Activated CD4-positive, alpha-beta T cell treated with anti-CD3 and anti-CD28 coated beads for 1 hour (primary cell): Measurements from ENCODE around the gene NDRG2.
"Not testable (repeated sequence)": the region's sequence is repeated elsewhere in the genome, so short reads cannot be mapped to it uniquely, and the experiment has no call there.

Experiments used
- DNase-seq: peaks from one replicate; pipeline ENCODE4 v3.0.0-alpha.2; 2020

Gene NDRG2

GRCh38 chr14:21003788-21004346, 21.0 kb downstream of the NDRG2 start:
- no peak for DNase-seq

GRCh38 chr14:21001218-21001617, 23.6 kb downstream of the NDRG2 start:
- DNase-seq: no peak

GRCh38 chr14:20999591-20999990, 25.3 kb downstream of the NDRG2 start:
- DNase-seq: no peak

- no peak for DNase-seq
Measured at GRCh38 chr14:20998674-20999366, 26.0 kb downstream of the NDRG2 start, which contains the start of gene SLC39A2. TSS of gene SLC39A2 (plus strand) at chr14:20999293. CDS start at chr14:20999447, 154 bp downstream.

GRCh38 chr14:20998139-20998538, 26.7 kb downstream of the NDRG2 start:
- DNase-seq: no peak

GRCh38 chr14:20997564-20997963, 27.3 kb downstream of the NDRG2 start:
- DNase-seq: no peak

- DNase-seq: no peak
Measured at GRCh38 chr14:20997115-20997514, 27.7 kb downstream of the NDRG2 start.

GRCh38 chr14:20996521-20996920, 28.3 kb downstream of the NDRG2 start:
- no peak for DNase-seq

- DNase-seq: peak; percentile 71
Measured at GRCh38 chr14:20989787-20990600, 34.9 kb downstream of the NDRG2 start, which contains the start of gene METTL17. TSS of gene METTL17 (plus strand) at chr14:20989980. CDS start at chr14:20990003, 23 bp downstream.

- no peak for DNase-seq
Measured at GRCh38 chr14:20989471-20989786, 35.4 kb downstream of the NDRG2 start.

- DNase-seq: no peak
Measured at GRCh38 chr14:20988717-20989470, 36.0 kb downstream of the NDRG2 start.

- no peak for DNase-seq
Measured at GRCh38 chr14:20986811-20987210, 38.0 kb downstream of the NDRG2 start.

- not testable (repeated sequence) for DNase-seq
Measured at GRCh38 chr14:20985650-20986049, 39.2 kb downstream of the NDRG2 start.

GRCh38 chr14:20982646-20983369, 42.1 kb downstream of the NDRG2 start:
- DNase-seq: no peak

GRCh38 chr14:20980906-20981305, 44.0 kb downstream of the NDRG2 start:
- no peak for DNase-seq

- no peak for DNase-seq
Measured at GRCh38 chr14:20978687-20979086, 46.2 kb downstream of the NDRG2 start.

- no peak for DNase-seq
Measured at GRCh38 chr14:20976291-20976690, 48.6 kb downstream of the NDRG2 start.

GRCh38 chr14:20973501-20973900, 51.4 kb downstream of the NDRG2 start:
- DNase-seq: no peak

- no peak for DNase-seq
Measured at GRCh38 chr14:20971705-20972021, 53.2 kb downstream of the NDRG2 start.

GRCh38 chr14:20970983-20971704, 53.7 kb downstream of the NDRG2 start:
- peak; percentile 60 for DNase-seq

GRCh38 chr14:20970647-20970982, 54.2 kb downstream of the NDRG2 start:
- no peak for DNase-seq

- no peak for DNase-seq
Measured at GRCh38 chr14:20969336-20969735, 55.5 kb downstream of the NDRG2 start.
